Keratinocyte (primary cell): ENCODE measurements around the gene ACAD11. TPM values are rescaled to one million over a fixed set of nuclear protein-coding genes. Genes with fewer than 3 reads are reported as not detected.
A peak's percentile ranks its signal among the peaks of the same experiment; 100 is the strongest.
"Not testable (repeated sequence)": the region's sequence is repeated elsewhere in the genome, so short reads cannot be mapped to it uniquely, and the experiment has no call there.

Experiments
- DNase-seq: peaks from one replicate; pipeline ENCODE4 v3.0.0-alpha.2; 2011; ENCODE audit warnings: low read depth, missing footprints, low spot score
- FAIRE-seq: peaks from 2 replicates; lab custom pipeline; 2011; peaks lifted over from hg19 to GRCh38; lab: Jason Lieb, UNC
- H2AFZ ChIP-seq: 2 replicates; pipeline ENCODE4 v1.6.0; 2012; ENCODE audit warnings: low read length, control low read depth, inconsistent platforms; ENCODE audit not compliant: control insufficient read depth
- H3K27ac ChIP-seq: 2 replicates; pipeline ENCODE4 v1.5.1; 2011; ENCODE audit warnings: low read length; ENCODE audit not compliant: control insufficient read depth, insufficient read depth
- H3K27me3 ChIP-seq: 3 replicates; pipeline ENCODE4 v1.6.0; 2011; ENCODE audit warnings: low read length; ENCODE audit not compliant: control insufficient read depth, insufficient read depth; ENCODE audit errors: extremely low read depth
- H3K36me3 ChIP-seq, 2 experiments: 2 replicates in 1 of 2; 3 replicates in 1 of 2; pipeline ENCODE4 v1.5.1; 2011; ENCODE audit warnings: low read length in 2 of 2, mild to moderate bottlenecking in 1 of 2; ENCODE audit not compliant: control insufficient read depth in 2 of 2, insufficient read depth in 2 of 2; ENCODE audit errors: extremely low read depth in 1 of 2
- H3K4me1 ChIP-seq: 3 replicates; pipeline ENCODE4 v1.5.1; 2011; ENCODE audit warnings: low read length; ENCODE audit not compliant: control insufficient read depth, insufficient read depth; ENCODE audit errors: extremely low read depth
- H3K4me2 ChIP-seq: 3 replicates; pipeline ENCODE4 v1.6.0; 2011; ENCODE audit warnings: low read depth, low read length; ENCODE audit not compliant: control insufficient read depth, insufficient read depth; ENCODE audit errors: extremely low read depth
- H3K4me3 ChIP-seq, 3 experiments: fragments of 200-600 bp in 1 of 3; sonication (generic) in 1 of 3; 2 replicates in 2 of 3; 3 replicates in 1 of 3; pipeline ENCODE4 v1.5.1; 2011 to 2016; ENCODE audit warnings: low read length in 3 of 3, mild to moderate bottlenecking in 3 of 3, control low read depth in 2 of 3, inconsistent platforms in 1 of 3, low read depth in 1 of 3, mixed read lengths in 1 of 3, mixed run types in 1 of 3, moderate library complexity in 1 of 3; ENCODE audit not compliant: control insufficient read depth in 2 of 3, insufficient read depth in 2 of 3; ENCODE audit errors: extremely low read depth in 1 of 3
- H3K79me2 ChIP-seq: 2 replicates; pipeline ENCODE4 v1.6.0; 2012; ENCODE audit warnings: low read length; ENCODE audit not compliant: control insufficient read depth, insufficient read depth
- H3K9ac ChIP-seq: 3 replicates; pipeline ENCODE4 v1.6.0; 2011; ENCODE audit warnings: low read length; ENCODE audit not compliant: control insufficient read depth, insufficient read depth; ENCODE audit errors: extremely low read depth
- H3K9me1 ChIP-seq: 3 replicates; pipeline ENCODE4 v1.6.0; 2011; ENCODE audit warnings: low read length; ENCODE audit not compliant: control insufficient read depth, insufficient read depth; ENCODE audit errors: extremely low read depth
- H3K9me3 ChIP-seq: 2 replicates; pipeline ENCODE4 v1.5.1; 2012; ENCODE audit warnings: low read depth, low read length; ENCODE audit not compliant: control insufficient read depth
- H4K20me1 ChIP-seq: 3 replicates; pipeline ENCODE4 v1.6.0; 2011; ENCODE audit warnings: low read length; ENCODE audit not compliant: control insufficient read depth, insufficient read depth; ENCODE audit errors: extremely low read depth
- CTCF ChIP-seq, 3 experiments: IDR thresholded peaks in 1 of 3; conservative IDR thresholded peaks in 1 of 3; optimal IDR thresholded peaks in 1 of 3; 2 replicates in 2 of 3; 3 replicates in 1 of 3; pipeline versions ENCODE3 to v1.5.1; 2011; ENCODE audit warnings: low read length in 3 of 3, mild to moderate bottlenecking in 3 of 3, moderate library complexity in 2 of 3, control low read depth in 1 of 3, inconsistent platforms in 1 of 3; ENCODE audit not compliant: insufficient read depth in 2 of 3; ENCODE audit errors: extremely low read depth in 1 of 3
- EZH2 ChIP-seq: IDR thresholded peaks from one replicate; pipeline ENCODE4 v1.6.1; 2012; ENCODE audit warnings: inconsistent platforms, mild to moderate bottlenecking, low read length, moderate library complexity
- dilution Hi-C: fragments of 300-500 bp; cut with MboI; formaldehyde crosslinking; loops from one replicate; pipeline ENCODE4 v1.7.0; 2020; ENCODE audit warnings: low sequenced_read_pairs; ENCODE audit not compliant: extremely low pct_ligation_motif_present
- polyA plus RNA-seq, 5 experiments: library from polyadenylated mRNA; depleted of rRNA in 3 of 5; stranded (reverse) in 3 of 5; stranded (forward) in 1 of 5; unstranded in 1 of 5; fragments of >200 nt; gene quantifications; 1 replicate in 1 of 5; 2 replicates in 3 of 5; 3 replicates in 1 of 5; pipeline versions ENCODE4 v1.2.1 to v1.2.3, GENCODE V29; 2011 to 2012; ENCODE audit warnings: missing spikeins in 2 of 5, low read depth in 1 of 5, low replicate concordance in 1 of 5

ACAD11 gene
- polyA plus RNA-seq, 1 donor (not counting 4 experiments of a cell fraction or from before 2014, with no cell fraction given): 32.1 TPM

- Histone ChIP-seq H3K36me3 (no peaks in the 10 kb centered on the region), H3K4me2 (no peak overlapping the region), H3K9ac (no peak overlapping the region), H3K27ac (no peak overlapping the region), H4K20me1 (no peaks in the 10 kb centered on the region), H2AFZ (no peak overlapping the region), H3K79me2 (no peaks in the 10 kb centered on the region), H3K9me1 (no peaks in the 10 kb centered on the region), H3K27me3 (no peaks in the 10 kb centered on the region), H3K4me3 (no peak overlapping the region), H3K4me1 (peaks cover 4% of the 10 kb centered on the region), H3K9me3 (no peaks in the 10 kb centered on the region)
- DNase-seq: no peak
- dilution Hi-C loops: no loop called here
- no peak for FAIRE-seq
- TF ChIP-seq CTCF (optimal IDR thresholded peaks at IDR 0.05 in 1 of 3, IDR thresholded peaks at IDR 0.05 in 1 of 3, conservative IDR thresholded peaks at IDR 0.05 in 1 of 3; ENCODE audit: extremely low read depth in 1 of 3, insufficient read depth in 2 of 3, low read length in 3 of 3) (no peak), EZH2 (no peak)
Measured at GRCh38 chr3:132606085-132606484, 53.5 kb downstream of the ACAD11 start.

- no peak overlapping the region for H3K9ac ChIP-seq
- no peak for DNase-seq
- no peaks in the 10 kb centered on the region for H3K9me3 ChIP-seq
- no peaks in the 10 kb centered on the region for H3K79me2 ChIP-seq
- H3K4me3 ChIP-seq: no peak overlapping the region
- H3K27me3 ChIP-seq: no peaks in the 10 kb centered on the region
- H2AFZ ChIP-seq: no peak overlapping the region
- H3K4me1 ChIP-seq: peaks cover 4% of the 10 kb centered on the region
- dilution Hi-C loops: no loop called here
- H4K20me1 ChIP-seq: no peaks in the 10 kb centered on the region
- TF ChIP-seq EZH2 (no peak), CTCF (optimal IDR thresholded peaks at IDR 0.05 in 1 of 3, IDR thresholded peaks at IDR 0.05 in 1 of 3, conservative IDR thresholded peaks at IDR 0.05 in 1 of 3; ENCODE audit: extremely low read depth in 1 of 3, insufficient read depth in 2 of 3, low read length in 3 of 3) (no peak)
- no peaks in the 10 kb centered on the region for H3K36me3 ChIP-seq
- no peaks in the 10 kb centered on the region for H3K9me1 ChIP-seq
- no peak overlapping the region for H3K27ac ChIP-seq
- no peak overlapping the region for H3K4me2 ChIP-seq
- FAIRE-seq: no peak
Measured at GRCh38 chr3:132605374-132605792, 54.2 kb downstream of the ACAD11 start.

GRCh38 chr3:132600614-132601013 is 59.0 kb downstream of the ACAD11 start:
- H3K4me3 ChIP-seq, dilution Hi-C loops, DNase-seq, H3K9me1 ChIP-seq, H2AFZ ChIP-seq, H3K9ac ChIP-seq, H3K79me2 ChIP-seq, H3K27ac ChIP-seq, H3K36me3 ChIP-seq, H3K4me1 ChIP-seq, H3K9me3 ChIP-seq, H3K27me3 ChIP-seq, H4K20me1 ChIP-seq, H3K4me2 ChIP-seq: not testable (repeated sequence)
- peak; percentile 84 for FAIRE-seq
